T-helper 2 cell treated with Interferon-gamma antibody and Interleukin-4, amounts not matched to agents 100 ng/mL and 5 ng/mL, for 36 hours (primary cell): ENCODE results near the gene GPC6. TPM values are rescaled to one million over a fixed set of nuclear protein-coding genes. Genes with fewer than 3 reads are reported as not detected.
"Not testable (repeated sequence)": the region's sequence is repeated elsewhere in the genome, so short reads cannot be mapped to it uniquely, and the experiment has no call there.

Source experiments
- intact Hi-C: fragments of 100-400 bp; cut with micrococcal nuclease; formaldehyde crosslinking; loops from one replicate; pipeline ENCODE4 v1.15.1; 2023
- total RNA-seq: library from RNA; stranded (reverse); gene quantifications from 2 replicates; pipeline ENCODE4 v1.2.3, GENCODE V29; 2022

GPC6 gene
- total RNA-seq: not detected in 2 replicates

GRCh38 chr13:93226623-93227279, at the start of gene GPC6:
Gene GPC6, plus strand, starts transcription at chr13:93226807.
- intact Hi-C loops: loop anchor here (5.0 kb wide), 1 partner anchor 1486 kb away; the partner anchor contains the start of gene SOX21

- intact Hi-C loops: no loop called here
These were observed 46.1 kb upstream of the GPC6 start for GRCh38 chr13:93180356-93180969.

GRCh38 chr13:93182406-93182805, 44.2 kb upstream of the GPC6 start:
- intact Hi-C loops: no loop called here

GRCh38 chr13:93183302-93183701, 43.3 kb upstream of the GPC6 start:
- intact Hi-C loops: no loop called here

- intact Hi-C loops: no loop called here
These were observed 36.6 kb upstream of the GPC6 start for GRCh38 chr13:93190006-93190405.

- intact Hi-C loops: no loop called here
These were observed 32.9 kb upstream of the GPC6 start for GRCh38 chr13:93193682-93194081.

GRCh38 chr13:93199856-93200255, 26.8 kb upstream of the GPC6 start:
- intact Hi-C loops: no loop called here

GRCh38 chr13:93200626-93201025, 26.0 kb upstream of the GPC6 start:
- intact Hi-C loops: no loop called here

- intact Hi-C loops: no loop called here
These were observed 24.5 kb upstream of the GPC6 start for GRCh38 chr13:93201992-93202558.

GRCh38 chr13:93206778-93207392, 19.7 kb upstream of the GPC6 start:
- intact Hi-C loops: not testable (repeated sequence)

- intact Hi-C loops: no loop called here
These were observed 10.5 kb upstream of the GPC6 start for GRCh38 chr13:93216122-93216521.

- intact Hi-C loops: no loop called here
These were observed 8.8 kb upstream of the GPC6 start for GRCh38 chr13:93217721-93218261.

GRCh38 chr13:93218583-93218982, 8.0 kb upstream of the GPC6 start:
- intact Hi-C loops: no loop called here

- intact Hi-C loops: no loop called here
These were observed 6.5 kb upstream of the GPC6 start for GRCh38 chr13:93220073-93220472.

- intact Hi-C loops: no loop called here
These were observed 3.6 kb upstream of the GPC6 start for GRCh38 chr13:93222976-93223375.

GRCh38 chr13:93224535-93224934, 2.1 kb upstream of the GPC6 start:
- intact Hi-C loops: no loop called here

- intact Hi-C loops: loop anchor here (5.0 kb wide), 1 partner anchor 1487 kb away; the partner anchor contains the start of gene SOX21
These were observed 997 bp upstream of the GPC6 start for GRCh38 chr13:93225610-93226009.

GRCh38 chr13:93226065-93226622, 463 bp upstream of the GPC6 start:
- intact Hi-C loops: loop anchor here (5.0 kb wide), 1 partner anchor 1486 kb away; the partner anchor contains the start of gene SOX21

GRCh38 chr13:93227280-93227877, 772 bp downstream of the GPC6 start:
- intact Hi-C loops: loop anchor here (5.0 kb wide), 1 partner anchor 1485 kb away; the partner anchor contains the start of gene SOX21

GRCh38 chr13:93227878-93228642, 1.5 kb downstream of the GPC6 start:
- intact Hi-C loops: loop anchor here (5.0 kb wide), 1 partner anchor 1484 kb away; the partner anchor contains the start of gene SOX21
